Activated naive CD4-positive, alpha-beta T cell treated with Interleukin-2 at 50 U/mL for 16 hours (primary cell): Measurements from ENCODE around the gene OS9.

Experiments
- DNase-seq: peaks from one replicate; pipeline ENCODE4 v3.0.0-alpha.2; 2020

The OS9 gene

GRCh38 chr12:57769594-57769993, 75.7 kb downstream of the OS9 start:
- DNase-seq: no peak

GRCh38 chr12:57770734-57771133, 76.8 kb downstream of the OS9 start:
- DNase-seq: no peak
